Suprapubic skin (tissue), 3 donors: ENCODE results near the gene OSBPL8.

ENCODE experiments used
- POLR2A ChIP-seq, 2 donors: fragments of 450-650 bp; IDR thresholded peaks; one replicate each; pipeline ENCODE4 v1.6.1; 2017; ENCODE audit warnings: antibody characterized with exemption in 2 of 2, mild to moderate bottlenecking in 2 of 2, moderate library complexity in 2 of 2
- TF ChIP-seq, protein P1 (sequence below), 2 donors: fragments of 200-600 bp in 1 of 2; fragments of 450-650 bp in 1 of 2; sonication (generic) in 1 of 2; IDR thresholded peaks; one replicate each; pipeline ENCODE4 v1.5.1; 2016 to 2019; ENCODE audit warnings: antibody characterized with exemption in 2 of 2, mild to moderate bottlenecking in 1 of 2, moderate library complexity in 1 of 2

DNA sequence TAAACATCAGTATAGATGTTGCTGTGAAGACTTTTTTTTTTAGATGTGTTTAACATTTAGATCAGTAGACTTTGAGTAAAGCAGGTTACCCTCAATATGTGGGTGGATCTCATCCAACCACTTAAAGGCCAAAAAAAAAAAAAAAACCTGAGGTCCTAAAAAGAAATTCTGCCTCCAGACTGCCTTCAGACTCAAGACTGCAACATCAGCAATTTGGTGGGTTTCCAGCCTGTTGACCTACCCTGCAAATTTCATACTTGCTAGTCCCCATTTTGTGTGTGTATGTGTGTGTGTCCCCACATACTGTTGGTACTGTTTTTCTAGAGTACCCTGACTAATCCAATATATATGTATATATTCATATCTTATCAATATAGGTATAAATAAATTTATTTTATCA is 55.6 kb downstream of the OSBPL8 start:
- TF ChIP-seq POLR2A (IDR thresholded peaks at IDR 0.05): no peak
- TF ChIP-seq, protein P1, sequence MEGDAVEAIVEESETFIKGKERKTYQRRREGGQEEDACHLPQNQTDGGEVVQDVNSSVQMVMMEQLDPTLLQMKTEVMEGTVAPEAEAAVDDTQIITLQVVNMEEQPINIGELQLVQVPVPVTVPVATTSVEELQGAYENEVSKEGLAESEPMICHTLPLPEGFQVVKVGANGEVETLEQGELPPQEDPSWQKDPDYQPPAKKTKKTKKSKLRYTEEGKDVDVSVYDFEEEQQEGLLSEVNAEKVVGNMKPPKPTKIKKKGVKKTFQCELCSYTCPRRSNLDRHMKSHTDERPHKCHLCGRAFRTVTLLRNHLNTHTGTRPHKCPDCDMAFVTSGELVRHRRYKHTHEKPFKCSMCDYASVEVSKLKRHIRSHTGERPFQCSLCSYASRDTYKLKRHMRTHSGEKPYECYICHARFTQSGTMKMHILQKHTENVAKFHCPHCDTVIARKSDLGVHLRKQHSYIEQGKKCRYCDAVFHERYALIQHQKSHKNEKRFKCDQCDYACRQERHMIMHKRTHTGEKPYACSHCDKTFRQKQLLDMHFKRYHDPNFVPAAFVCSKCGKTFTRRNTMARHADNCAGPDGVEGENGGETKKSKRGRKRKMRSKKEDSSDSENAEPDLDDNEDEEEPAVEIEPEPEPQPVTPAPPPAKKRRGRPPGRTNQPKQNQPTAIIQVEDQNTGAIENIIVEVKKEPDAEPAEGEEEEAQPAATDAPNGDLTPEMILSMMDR (IDR thresholded peaks at IDR 0.05): no peak
